ENCODE results near the gene DIO3.

- no peak for TF ChIP-seq EZH2 (IDR thresholded peaks at IDR 0.05; ENCODE audit: borderline replicate concordance)
- no peak for TF ChIP-seq CTCF (IDR thresholded peaks at IDR 0.05; ENCODE audit: poor library complexity)
Measured at GRCh38 chr14:101588286-101588975, 27.1 kb downstream of the DIO3 start.
